H1 (cell line): Measurements from ENCODE around the gene MAP4K4. TPM values are rescaled to one million over a fixed set of nuclear protein-coding genes. Genes with fewer than 3 reads are reported as not detected.

ENCODE experiments used
- RAD21 ChIP-seq, 2 experiments: IDR thresholded peaks in 1 of 2; conservative IDR thresholded peaks in 1 of 2; 2 replicates each; pipeline ENCODE4 v1.6.1; 2011; ENCODE audit warnings: low read depth in 2 of 2, low read length in 2 of 2, improper control_type of control experiment in 1 of 2, inconsistent platforms in 1 of 2, mild to moderate bottlenecking in 1 of 2, moderate library complexity in 1 of 2
- SIRT6 ChIP-seq: IDR thresholded peaks from one replicate; pipeline ENCODE4 v1.7.1; 2012; ENCODE audit warnings: low read length, inconsistent platforms
- SP1 ChIP-seq: IDR thresholded peaks from 2 replicates; pipeline ENCODE4 v1.6.1; 2011; ENCODE audit warnings: low read depth, low read length
- TAF1 ChIP-seq: IDR thresholded peaks from 2 replicates; pipeline ENCODE4 v1.6.1; 2011; ENCODE audit warnings: mild to moderate bottlenecking, low read depth, low read length
- TAF7 ChIP-seq: optimal IDR thresholded peaks from 2 replicates; pipeline ENCODE3; 2011; ENCODE audit warnings: low read depth, mild to moderate bottlenecking, inconsistent platforms, low read length, moderate library complexity, borderline replicate concordance
- polyA plus RNA-seq, 7 experiments: library from polyadenylated mRNA; depleted of rRNA in 3 of 7; stranded (reverse) in 5 of 7; unstranded in 2 of 7; fragments of >200 nt in 5 of 7; fragments of 200-250 nt in 2 of 7; gene quantifications; 1 replicate in 5 of 7; 2 replicates in 1 of 7; 4 replicates in 1 of 7; pipeline versions ENCODE4 v1.2.1 to v1.2.3, GENCODE V29; 2011 to 2013; ENCODE audit warnings: missing spikeins in 2 of 7, mixed read lengths in 2 of 7
- total RNA-seq: library from RNA; stranded (reverse); fragmentation: NEBNext Ultra II Directional; extraction: Animal tissue kit (Norgen Biotek cat#: 25700); gene quantifications from 2 replicates; pipeline ENCODE4 v1.2.1, GENCODE V29; 2021

The MAP4K4 gene
- total and polyA plus RNA-seq, 2 of the 8 experiments (the other 6 are each of a cell fraction or from before 2014, with no cell fraction given) = 53.2 to 138 TPM

GRCh38 chr2:101806701-101807100, 109.2 kb downstream of the MAP4K4 start (continued):
- TF ChIP-seq SP1 (no peak), RAD21 (IDR thresholded peaks at IDR 0.05 in 1 of 2, conservative IDR thresholded peaks at IDR 0.05 in 1 of 2; ENCODE audit: low read depth in 2 of 2, low read length in 2 of 2) (no peak), TAF7 (no peak), SIRT6 (no peak), TAF1 (no peak)
